SHP77 (cell line): ENCODE data around the gene USP48.
"Not testable (repeated sequence)": the region's sequence is repeated elsewhere in the genome, so short reads cannot be mapped to it uniquely, and the experiment has no call there.

Experiments
- DNase-seq, 2 experiments: peaks; one replicate each; lab custom pipeline; 2025; lab: John Stamatoyannopoulos, UW

Gene USP48

GRCh38 chr1:21782868-21783678 lies at the start of gene USP48:
Gene USP48 (minus strand): TSS chr1:21783149. CDS start chr1:21782957, 192 bp downstream.
- DNase-seq: peak; percentile 93 to 95

- no peak for DNase-seq
Observed at GRCh38 chr1:21831454-21831970, 48.6 kb upstream of the USP48 start.

- DNase-seq: no peak
Observed at GRCh38 chr1:21830792-21831453, 48.0 kb upstream of the USP48 start.

- no peak for DNase-seq
Observed at GRCh38 chr1:21829294-21829693, 46.3 kb upstream of the USP48 start.

- DNase-seq: no peak
Observed at GRCh38 chr1:21828506-21829210, 45.7 kb upstream of the USP48 start.

- no peak for DNase-seq
Observed at GRCh38 chr1:21828075-21828474, 45.1 kb upstream of the USP48 start.

GRCh38 chr1:21827141-21827679 lies 44.3 kb upstream of the USP48 start:
- DNase-seq: no peak

GRCh38 chr1:21826694-21827093 lies 43.7 kb upstream of the USP48 start:
- DNase-seq: not testable (repeated sequence)

- no peak for DNase-seq
Observed at GRCh38 chr1:21825393-21825792, 42.4 kb upstream of the USP48 start.

GRCh38 chr1:21824926-21825325 lies 42.0 kb upstream of the USP48 start:
- DNase-seq: no peak

- no peak for DNase-seq
Observed at GRCh38 chr1:21823980-21824702, 41.2 kb upstream of the USP48 start.

- DNase-seq: no peak
Observed at GRCh38 chr1:21823206-21823979, 40.4 kb upstream of the USP48 start.

- no peak for DNase-seq
Observed at GRCh38 chr1:21822349-21822748, 39.4 kb upstream of the USP48 start.

GRCh38 chr1:21821385-21822019 lies 38.6 kb upstream of the USP48 start:
- DNase-seq: no peak

- no peak for DNase-seq
Observed at GRCh38 chr1:21820597-21821232, 37.8 kb upstream of the USP48 start.

- peak in 1 of 2 experiments; percentile 13 for DNase-seq
Observed at GRCh38 chr1:21818656-21819055, 35.7 kb upstream of the USP48 start.

- no peak for DNase-seq
Observed at GRCh38 chr1:21816602-21817302, 33.8 kb upstream of the USP48 start.

- DNase-seq: no peak
Observed at GRCh38 chr1:21815724-21816321, 32.9 kb upstream of the USP48 start.
